Neutrophil (primary cell): ENCODE data around the gene CWC22.

ENCODE experiments used
- H3K27ac ChIP-seq: fragments of 200-600 bp; sonication (generic); 2 replicates; pipeline ENCODE4 v1.5.1; 2016; ENCODE audit warnings: mild to moderate bottlenecking, moderate library complexity
- H3K27me3 ChIP-seq: fragments of 200-600 bp; sonication (generic); 2 replicates; pipeline ENCODE4 v1.6.0; 2016; ENCODE audit warnings: mild to moderate bottlenecking
- H3K36me3 ChIP-seq: fragments of 200-600 bp; sonication (generic); 2 replicates; pipeline ENCODE4 v1.5.1; 2017
- H3K4me1 ChIP-seq, 2 experiments: fragments of 200-600 bp in 1 of 2; sonication (generic) in 1 of 2; 1 replicate in 1 of 2; 2 replicates in 1 of 2; pipeline versions ENCODE4 v1.5.1 to v1.6.1; 2013 to 2016; ENCODE audit warnings: low read depth in 1 of 2, low read length in 1 of 2, mild to moderate bottlenecking in 1 of 2, moderate library complexity in 1 of 2; ENCODE audit not compliant: control insufficient read depth in 1 of 2, insufficient read depth in 1 of 2
- H3K4me3 ChIP-seq, 2 experiments: fragments of 200-600 bp in 1 of 2; sonication (generic) in 1 of 2; 1 replicate in 1 of 2; 2 replicates in 1 of 2; pipeline ENCODE4 v1.5.1; 2013 to 2016; ENCODE audit warnings: low read depth in 1 of 2, low read length in 1 of 2, mild to moderate bottlenecking in 1 of 2, moderate library complexity in 1 of 2
- H3K9me3 ChIP-seq: fragments of 200-600 bp; sonication (generic); 2 replicates; pipeline ENCODE4 v1.5.1; 2016
- TF ChIP-seq, protein P1 (sequence below): fragments of 200-600 bp; sonication (generic); IDR thresholded peaks from 2 replicates; pipeline ENCODE4 v1.5.1; 2016; ENCODE audit warnings: antibody characterized with exemption

The CWC22 gene

DNA sequence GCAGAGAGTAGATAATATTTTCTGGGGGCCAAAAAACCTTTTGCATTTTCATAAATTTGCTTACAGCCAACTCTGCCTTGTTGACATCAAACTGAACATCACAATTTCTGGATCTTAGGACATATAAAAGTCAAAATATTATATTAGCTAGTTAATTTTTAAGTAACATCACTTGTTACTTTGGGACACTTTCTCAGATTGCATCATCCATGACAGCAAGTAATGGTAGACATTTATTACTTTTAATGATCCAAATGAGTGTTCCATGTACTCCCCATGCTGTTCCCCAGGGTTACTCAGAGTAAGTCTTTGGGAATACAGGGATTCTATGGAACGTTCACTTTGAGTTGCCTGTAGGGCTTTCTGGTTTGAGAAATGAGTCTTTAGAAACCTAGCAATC lies 39.1 kb upstream of the CWC22 start:
- Histone ChIP-seq H3K27ac (no peak overlapping the region), H3K9me3 (no peaks in the 10 kb centered on the region), H3K4me1 (peaks cover 7 to 11% of the 10 kb centered on the region in 2 experiments), H3K27me3 (peaks cover 14% of the 10 kb centered on the region), H3K4me3 (no peak overlapping the region), H3K36me3 (no peaks in the 10 kb centered on the region)
- TF ChIP-seq, protein P1, sequence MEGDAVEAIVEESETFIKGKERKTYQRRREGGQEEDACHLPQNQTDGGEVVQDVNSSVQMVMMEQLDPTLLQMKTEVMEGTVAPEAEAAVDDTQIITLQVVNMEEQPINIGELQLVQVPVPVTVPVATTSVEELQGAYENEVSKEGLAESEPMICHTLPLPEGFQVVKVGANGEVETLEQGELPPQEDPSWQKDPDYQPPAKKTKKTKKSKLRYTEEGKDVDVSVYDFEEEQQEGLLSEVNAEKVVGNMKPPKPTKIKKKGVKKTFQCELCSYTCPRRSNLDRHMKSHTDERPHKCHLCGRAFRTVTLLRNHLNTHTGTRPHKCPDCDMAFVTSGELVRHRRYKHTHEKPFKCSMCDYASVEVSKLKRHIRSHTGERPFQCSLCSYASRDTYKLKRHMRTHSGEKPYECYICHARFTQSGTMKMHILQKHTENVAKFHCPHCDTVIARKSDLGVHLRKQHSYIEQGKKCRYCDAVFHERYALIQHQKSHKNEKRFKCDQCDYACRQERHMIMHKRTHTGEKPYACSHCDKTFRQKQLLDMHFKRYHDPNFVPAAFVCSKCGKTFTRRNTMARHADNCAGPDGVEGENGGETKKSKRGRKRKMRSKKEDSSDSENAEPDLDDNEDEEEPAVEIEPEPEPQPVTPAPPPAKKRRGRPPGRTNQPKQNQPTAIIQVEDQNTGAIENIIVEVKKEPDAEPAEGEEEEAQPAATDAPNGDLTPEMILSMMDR = no peak

GRCh38 chr2:180040146-180040925 lies 33.2 kb upstream of the CWC22 start:
- TF ChIP-seq, protein P1 = no peak
- Histone ChIP-seq H3K9me3 (no peaks in the 10 kb centered on the region), H3K4me1 (no peaks in the 10 kb centered on the region), H3K4me3 (no peak overlapping the region), H3K27me3 (peaks cover 42% of the 10 kb centered on the region), H3K36me3 (no peaks in the 10 kb centered on the region), H3K27ac (no peak overlapping the region)

- no peaks in the 10 kb centered on the region for H3K4me1 ChIP-seq
- H3K27ac ChIP-seq = no peak overlapping the region
- no peaks in the 10 kb centered on the region for H3K9me3 ChIP-seq
- peaks cover 43% of the 10 kb centered on the region for H3K27me3 ChIP-seq
- H3K4me3 ChIP-seq = no peak overlapping the region
- TF ChIP-seq, protein P1 = no peak
- H3K36me3 ChIP-seq = no peaks in the 10 kb centered on the region
Measured at GRCh38 chr2:180038997-180039396, 31.9 kb upstream of the CWC22 start.

- Histone ChIP-seq H3K27ac (no peak overlapping the region), H3K27me3 (peaks cover 19% of the 10 kb centered on the region), H3K36me3 (no peaks in the 10 kb centered on the region), H3K4me1 (no peaks in the 10 kb centered on the region), H3K4me3 (no peak overlapping the region), H3K9me3 (no peaks in the 10 kb centered on the region)
- TF ChIP-seq, protein P1 = no peak
Measured at GRCh38 chr2:180033993-180034894, 27.1 kb upstream of the CWC22 start.

- H3K27ac ChIP-seq = no peak overlapping the region
- TF ChIP-seq, protein P1 = no peak
- no peaks in the 10 kb centered on the region for H3K27me3 ChIP-seq
- no peaks in the 10 kb centered on the region for H3K4me1 ChIP-seq
- H3K9me3 ChIP-seq = no peaks in the 10 kb centered on the region
- no peak overlapping the region for H3K4me3 ChIP-seq
- no peaks in the 10 kb centered on the region for H3K36me3 ChIP-seq
Measured at GRCh38 chr2:180029575-180029974, 22.5 kb upstream of the CWC22 start.
